Medulla oblongata (tissue), 1 donor: ENCODE measurements around the gene TMEM164.

Source experiments
- DNase-seq: peaks from one replicate; pipeline ENCODE4 v3.0.0-alpha.2; 2015; ENCODE audit errors: extremely low spot score

The TMEM164 gene

GRCh38 chrX:110167952-110168451, 165.1 kb downstream of the TMEM164 start:
- DNase-seq, result peak; percentile 15

DNA sequence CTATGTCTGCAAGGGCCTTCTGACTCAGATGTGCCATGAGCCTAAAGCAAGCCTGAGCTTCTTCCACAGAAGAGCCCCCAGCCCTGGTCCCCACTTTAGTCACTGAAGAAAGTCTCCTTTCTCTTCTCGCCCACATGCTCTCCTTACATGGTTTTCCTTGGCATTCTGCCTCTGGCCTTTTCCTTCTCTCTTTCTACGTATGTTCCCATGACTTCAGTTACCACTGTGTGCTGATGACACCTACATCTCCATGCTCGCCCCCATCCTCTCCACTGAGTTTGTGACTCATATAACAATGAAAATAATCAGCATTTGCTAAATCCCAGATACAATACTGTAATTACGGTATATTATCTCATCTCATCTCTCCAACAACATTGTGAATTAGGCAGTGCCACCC, 165.7 kb downstream of the TMEM164 start:
- no peak for DNase-seq

DNA sequence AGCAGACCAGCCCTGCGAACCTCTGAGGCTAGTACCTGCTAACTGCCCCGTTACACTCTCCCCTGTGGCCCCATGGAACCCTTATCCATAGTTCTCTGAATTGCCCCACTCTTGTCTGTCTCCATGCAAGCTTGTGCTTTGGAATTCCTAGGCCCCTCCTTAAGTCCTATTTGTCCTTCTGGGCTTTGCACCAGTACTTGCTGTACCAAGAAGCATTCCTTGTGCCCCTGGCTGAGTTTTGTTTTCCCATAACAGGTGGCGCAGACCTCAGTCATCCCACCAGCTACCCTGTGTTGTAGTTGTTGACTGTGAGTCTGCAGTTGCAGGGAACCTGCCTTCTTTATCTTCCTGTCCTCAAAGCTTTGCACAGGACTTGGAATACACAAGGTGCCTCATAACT, 167.1 kb downstream of the TMEM164 start:
- DNase-seq, result no peak

GRCh38 chrX:110171442-110171841, 168.5 kb downstream of the TMEM164 start:
- no peak for DNase-seq

DNA sequence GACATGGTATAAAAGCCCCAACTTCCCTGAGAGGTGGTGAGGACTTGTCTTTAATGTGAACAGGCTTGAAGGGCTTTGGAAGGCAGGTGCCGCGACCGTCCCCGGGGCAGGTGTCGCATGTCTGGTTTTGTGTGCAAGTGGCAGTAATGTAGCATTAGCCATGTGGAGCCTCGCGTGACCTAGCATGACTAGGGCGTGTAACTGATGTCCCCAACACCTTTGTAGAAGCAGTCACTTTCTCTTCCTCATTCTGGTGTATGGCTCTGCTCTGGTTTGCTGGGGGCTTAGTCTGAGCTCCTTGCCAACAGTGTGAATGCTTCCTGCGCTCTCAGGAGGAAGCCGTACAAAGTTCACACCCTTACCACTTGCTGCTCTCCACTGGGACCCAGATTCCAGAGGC, 169.3 kb downstream of the TMEM164 start:
- DNase-seq, result no peak

DNA sequence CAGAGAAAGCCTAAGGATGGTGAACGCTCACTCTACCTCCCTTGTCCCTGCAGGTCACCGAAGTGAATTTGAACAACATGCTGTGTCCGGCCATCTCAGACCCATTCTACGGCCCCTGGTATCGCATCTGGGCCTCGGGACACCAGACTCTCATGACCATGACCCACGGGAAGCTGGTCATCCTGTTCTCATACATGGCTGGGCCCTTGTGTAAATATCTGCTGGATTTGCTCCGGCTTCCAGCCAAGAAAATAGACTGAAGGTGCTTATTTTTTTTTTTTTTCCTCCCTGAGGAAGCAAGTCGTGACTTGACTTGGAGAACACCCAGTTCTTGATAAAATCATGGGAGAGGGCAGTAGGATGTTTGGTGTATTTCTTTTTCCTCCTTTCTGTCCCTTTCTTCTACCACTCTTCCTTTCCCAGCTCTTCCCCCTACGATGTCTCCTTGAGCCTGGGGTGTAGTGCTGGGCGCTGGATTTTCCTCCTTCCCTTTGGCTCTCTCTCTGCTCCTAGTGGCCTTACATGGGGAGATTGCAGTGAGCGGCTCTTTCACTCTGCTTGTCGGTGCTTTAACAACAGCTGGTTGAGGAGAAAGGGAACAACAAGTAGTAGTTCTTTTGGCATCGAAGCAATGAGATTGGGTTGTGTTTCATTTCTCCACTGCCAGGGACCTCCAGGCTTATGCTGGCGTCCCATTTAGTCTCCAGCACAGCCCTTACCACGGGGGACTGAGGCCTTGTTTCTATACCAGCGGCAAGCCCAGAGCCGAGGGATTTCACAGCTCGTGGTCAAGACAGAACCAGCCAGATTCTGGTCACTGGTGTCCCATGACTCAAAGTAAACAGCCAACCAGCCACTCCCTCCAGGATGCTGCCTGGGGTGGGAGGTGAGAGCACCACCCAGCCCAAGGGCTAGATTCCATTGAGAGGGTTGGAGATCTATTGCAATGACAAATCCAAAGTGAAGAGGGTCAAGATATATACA, 170.6 kb downstream of the TMEM164 start:
- DNase-seq, result no peak

- peak; percentile 3 for DNase-seq
These were observed 172.2 kb downstream of the TMEM164 start for GRCh38 chrX:110175146-110175545.

GRCh38 chrX:110175696-110176095, 172.8 kb downstream of the TMEM164 start:
- no peak for DNase-seq

DNA sequence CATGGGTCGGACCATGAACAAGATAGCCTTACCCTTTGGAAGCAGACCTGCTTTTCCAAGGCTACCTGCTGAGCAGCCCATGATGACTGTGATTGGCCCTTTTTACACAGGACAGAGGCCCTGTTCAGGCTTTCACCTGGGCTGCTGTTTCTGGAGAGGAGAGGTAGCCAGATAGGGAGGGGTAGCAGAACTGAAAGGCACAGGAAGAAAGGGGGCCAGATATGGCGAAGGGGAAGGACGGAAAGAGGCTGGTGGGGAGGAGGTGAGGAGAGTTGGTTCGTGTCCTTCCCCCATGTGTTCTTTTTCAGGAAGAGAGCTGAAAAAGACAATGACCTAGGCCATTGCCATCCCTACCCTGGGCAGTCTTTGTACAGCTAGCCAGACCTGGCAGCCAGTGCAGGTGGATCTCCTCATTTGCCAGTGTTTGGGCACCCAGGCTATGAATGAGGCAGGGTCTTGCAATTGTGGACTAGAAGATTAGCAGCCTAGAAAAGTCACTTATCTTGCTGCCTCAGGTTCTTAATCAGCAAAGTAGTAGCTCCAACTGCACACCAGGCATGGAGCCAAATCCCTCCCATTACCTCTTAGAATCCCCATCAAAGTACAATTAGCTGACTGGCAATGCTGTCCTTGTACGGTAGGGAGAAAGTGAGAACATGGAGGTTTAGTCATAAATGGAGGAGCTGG, 175.4 kb downstream of the TMEM164 start:
- no peak for DNase-seq

DNA sequence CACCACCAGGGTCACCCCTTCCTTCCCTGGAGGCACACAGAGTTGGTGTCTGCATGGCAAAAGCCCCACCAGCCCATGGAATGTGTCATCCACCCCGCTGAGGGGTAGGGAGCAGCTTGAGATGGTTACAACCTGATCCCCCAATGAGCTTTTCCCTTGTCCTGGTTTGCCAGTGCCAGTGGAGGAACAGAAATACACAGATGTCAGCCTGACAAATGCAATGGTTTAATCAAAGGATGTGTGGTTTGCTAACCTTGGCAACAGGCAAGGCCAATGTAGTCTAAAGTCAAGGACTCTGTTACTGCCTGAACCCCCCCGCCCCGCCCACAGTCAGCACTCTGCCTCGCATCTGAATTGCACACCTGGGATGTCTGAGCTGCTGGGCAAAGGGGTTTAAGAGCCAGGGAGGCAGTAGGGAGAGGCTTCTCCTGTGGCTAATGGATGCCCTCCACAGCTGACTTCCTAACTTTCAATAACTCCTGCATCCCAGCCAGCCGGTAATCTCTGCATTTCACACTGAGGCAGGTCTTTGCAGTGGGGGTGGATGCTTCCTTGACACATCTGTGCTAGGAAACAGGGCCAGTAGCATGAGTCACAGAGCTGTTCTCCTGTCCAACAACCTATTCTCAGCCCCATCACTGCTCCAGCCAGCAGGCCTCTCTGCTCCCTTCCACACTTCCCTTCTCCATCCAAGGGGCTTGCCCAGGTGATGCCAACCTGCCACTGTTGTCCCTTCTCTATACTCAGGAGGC, 177.4 kb downstream of the TMEM164 start:
- no peak for DNase-seq

DNA sequence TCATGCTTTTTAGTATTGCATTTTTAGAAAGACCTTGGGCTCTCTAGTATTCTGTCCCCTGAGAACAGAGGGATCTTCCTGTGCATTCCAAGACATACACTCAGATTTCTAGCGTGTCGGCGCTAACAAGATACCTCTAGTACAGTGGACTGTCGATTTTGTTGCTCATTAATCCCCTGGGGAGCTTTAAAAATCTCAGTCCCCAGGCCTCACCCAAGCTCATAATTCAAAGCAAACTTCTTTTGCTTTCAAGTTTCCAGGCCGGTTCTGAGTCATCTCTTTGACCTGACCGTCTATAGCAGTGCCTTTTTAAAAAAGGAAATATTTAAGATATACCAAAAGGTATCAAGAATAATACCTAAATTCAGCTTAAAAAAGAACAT, 178.0 kb downstream of the TMEM164 start:
- DNase-seq, result no peak

- DNase-seq, result no peak
These were observed 178.7 kb downstream of the TMEM164 start for GRCh38 chrX:110181459-110182137.

- no peak for DNase-seq
These were observed 179.4 kb downstream of the TMEM164 start for GRCh38 chrX:110182362-110182761.

DNA sequence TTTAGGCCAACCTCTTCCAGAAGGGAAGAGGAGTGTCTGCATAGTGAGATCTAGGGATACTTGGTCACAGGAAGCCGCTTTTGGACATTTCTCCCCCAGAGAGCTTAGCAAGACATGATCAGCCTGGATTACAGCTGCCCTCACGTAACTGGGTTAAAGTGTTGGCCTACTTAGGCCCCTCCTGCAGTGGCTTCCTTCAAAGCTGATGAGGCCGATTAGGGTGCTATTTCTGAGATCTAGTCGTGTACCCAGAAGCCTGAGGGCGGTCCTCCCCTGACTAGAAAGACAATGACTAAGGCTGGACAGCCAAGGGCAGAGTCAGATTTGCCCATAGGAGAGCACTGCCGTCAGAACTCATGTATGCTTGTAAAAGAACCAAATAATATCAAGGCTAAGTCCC, 180.0 kb downstream of the TMEM164 start:
- no peak for DNase-seq

DNA sequence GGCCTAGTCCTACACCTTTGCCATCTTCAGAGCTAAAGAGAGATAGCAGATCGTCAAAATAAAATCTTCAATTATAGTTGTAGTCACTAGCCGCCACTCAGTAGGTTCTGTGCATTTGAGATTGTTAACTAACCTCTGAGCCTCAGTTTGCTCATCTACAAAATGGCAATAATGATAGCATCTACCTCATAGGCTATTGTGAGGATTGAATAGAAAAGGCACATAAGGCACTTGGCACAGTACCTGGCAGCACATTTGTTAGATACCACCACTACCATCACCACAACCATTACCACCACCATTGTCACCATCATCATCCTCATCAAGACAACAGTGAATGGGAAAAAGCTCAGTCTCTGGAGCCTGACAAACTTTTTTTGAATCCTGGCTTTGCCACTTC, 180.4 kb downstream of the TMEM164 start:
- no peak for DNase-seq

- no peak for DNase-seq
These were observed 186.0 kb downstream of the TMEM164 start for GRCh38 chrX:110188701-110189558.

DNA sequence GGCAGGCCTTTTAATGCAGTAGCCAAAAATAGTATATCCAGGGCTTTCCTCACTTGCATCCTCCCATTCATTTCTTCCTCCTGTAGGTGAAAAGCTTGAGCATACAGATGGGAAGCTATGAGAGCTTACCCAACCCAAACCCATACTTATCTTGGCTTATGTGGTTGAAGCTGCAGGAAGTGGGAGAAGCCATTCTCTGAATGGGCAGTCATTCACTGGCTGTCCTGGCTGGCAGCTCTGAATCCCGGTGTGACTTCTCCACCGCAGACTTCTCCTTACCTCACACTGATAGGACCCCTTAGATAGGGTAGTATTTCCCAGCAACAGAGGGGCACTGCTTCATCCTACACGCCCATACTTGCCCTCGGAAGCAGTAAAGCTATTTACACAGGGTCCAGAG, 189.6 kb downstream of the TMEM164 start:
- DNase-seq, result no peak

DNA sequence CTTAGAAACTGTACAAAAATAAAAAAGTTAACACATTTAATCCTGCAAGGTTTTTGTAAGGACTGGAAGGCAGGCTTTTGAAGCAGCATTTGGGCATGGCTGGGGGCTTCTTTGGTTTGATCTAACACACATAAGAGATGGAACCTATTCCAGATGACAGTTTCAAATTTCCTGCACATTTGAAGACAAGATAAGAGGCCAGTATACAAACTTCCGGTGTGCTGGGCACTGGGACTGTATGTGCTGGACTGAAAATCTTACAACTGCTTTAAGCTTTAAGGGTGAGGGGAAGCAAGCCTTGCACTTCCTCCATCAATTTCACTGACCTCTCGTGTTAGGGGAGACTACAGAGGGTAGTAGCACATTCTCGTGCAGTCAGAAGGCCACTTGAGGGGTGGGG, 192.1 kb downstream of the TMEM164 start:
- no peak for DNase-seq

- DNase-seq, result no peak
These were observed 198.9 kb downstream of the TMEM164 start for GRCh38 chrX:110201799-110202198.

DNA sequence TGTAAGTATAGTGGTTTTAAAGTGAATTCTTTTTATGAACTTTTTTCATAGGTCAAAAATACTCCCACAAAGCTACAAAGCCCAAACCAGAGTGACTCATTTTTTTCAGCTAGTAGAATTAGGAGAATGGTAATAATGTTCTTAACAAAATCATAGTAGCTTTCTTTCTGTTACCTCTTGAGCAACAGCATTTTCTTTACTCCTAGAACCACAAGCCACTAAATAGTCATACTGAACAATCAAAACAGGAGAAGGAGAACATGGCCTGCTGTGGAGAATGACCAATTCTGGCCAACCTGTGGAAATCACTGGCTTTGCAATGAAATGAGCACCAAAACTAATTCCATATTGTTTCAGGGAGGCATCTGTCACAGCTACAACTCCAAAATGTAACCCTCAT, 202.1 kb downstream of the TMEM164 start:
- no peak for DNase-seq

DNA sequence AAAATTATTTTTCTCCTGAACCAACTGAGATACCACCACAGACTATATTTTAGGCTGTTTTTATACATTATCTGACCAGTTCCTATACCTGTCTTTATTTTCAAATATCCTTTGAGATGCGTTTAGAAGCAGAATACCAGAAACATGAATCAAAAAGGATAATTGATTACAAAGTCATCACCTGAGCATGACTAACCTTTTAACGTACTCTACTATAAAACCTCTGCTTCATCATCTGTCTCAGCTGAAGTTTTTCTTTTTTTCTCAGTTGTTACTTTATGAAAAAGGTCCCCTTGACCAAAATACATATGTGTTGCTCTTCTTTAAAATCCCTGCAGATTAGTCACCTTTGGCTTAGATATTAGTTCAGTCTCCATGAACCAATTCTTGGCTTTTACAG, 205.2 kb downstream of the TMEM164 start:
- DNase-seq, result no peak
